ENCODE results near the gene UROC1. TPM values are rescaled to one million over a fixed set of nuclear protein-coding genes. Genes with fewer than 3 reads are reported as not detected.
A peak's percentile ranks its signal among the peaks of the same experiment; 100 is the strongest.

Gene UROC1
- polyA plus RNA-seq, 10 donors = 0.07 TPM; not detected in 9

GRCh38 chr3:126480861-126481260, 36.7 kb downstream of the UROC1 start:
- DNase-seq = peak in 1 of 3 donors; percentile 59

DNA sequence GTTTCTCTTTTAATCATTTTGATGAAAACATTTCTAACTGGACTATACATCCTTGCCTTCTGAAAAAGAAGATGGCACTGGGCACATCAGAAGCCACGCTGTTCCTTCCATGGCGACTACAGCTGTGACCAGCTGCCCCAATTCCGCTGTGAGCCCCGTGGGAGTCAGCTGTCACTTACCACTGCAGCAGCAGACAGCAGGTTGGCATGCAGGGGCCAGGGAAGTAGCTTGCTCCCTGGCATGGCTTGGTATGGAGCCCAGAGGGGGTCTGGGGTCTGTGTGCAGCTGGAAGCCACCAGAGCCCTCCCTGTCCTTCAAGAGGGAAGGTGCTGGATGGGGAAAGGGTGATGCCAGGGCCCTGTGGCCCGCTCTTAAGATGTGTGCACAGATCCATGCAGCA, 37.4 kb downstream of the UROC1 start:
- peak in 1 of 3 donors; percentile 44 for DNase-seq

DNA sequence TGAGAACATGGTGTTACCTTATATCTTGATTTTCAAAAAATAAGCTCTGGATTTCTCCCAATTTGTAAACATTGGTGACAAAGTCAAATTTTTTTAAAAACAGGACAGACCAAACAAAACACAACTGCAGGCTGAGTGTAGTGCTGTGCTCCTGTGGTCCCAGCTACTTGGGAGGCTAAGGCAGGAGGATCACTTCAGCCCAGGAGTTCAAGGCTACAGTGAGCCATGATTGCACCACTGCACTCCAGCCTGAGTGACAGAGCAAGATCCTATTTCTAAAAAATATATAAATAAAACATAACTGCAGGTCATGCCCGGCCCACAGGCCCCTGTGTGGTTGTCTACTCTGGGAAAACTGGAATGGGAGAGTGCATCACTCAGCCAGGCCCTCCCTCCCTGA, 37.9 kb downstream of the UROC1 start:
- DNase-seq = no peak

GRCh38 chr3:126478581-126479310, 38.8 kb downstream of the UROC1 start:
- DNase-seq = no peak

DNA sequence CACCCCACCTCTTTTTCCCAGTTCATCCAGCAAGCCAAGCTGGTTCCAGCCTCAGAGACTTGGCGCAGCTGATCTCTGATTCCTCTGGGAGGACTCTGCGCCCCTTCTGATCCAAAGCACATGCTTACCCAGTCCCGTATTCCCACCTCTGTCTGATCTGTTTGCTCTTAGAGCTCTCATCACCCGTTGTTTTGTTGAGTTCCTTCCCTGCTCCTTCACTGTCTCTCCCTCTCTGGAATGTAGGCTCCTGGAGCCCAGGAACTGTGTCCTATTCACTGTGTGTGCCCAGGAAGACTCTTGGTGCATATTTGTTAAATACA, 40.6 kb downstream of the UROC1 start:
- DNase-seq = no peak

GRCh38 chr3:126476166-126477060, 41.2 kb downstream of the UROC1 start:
- peak in 2 of 3 donors; percentile 49 to 78 for DNase-seq

- peak; percentile 95 to 97 (median 97) for DNase-seq
Observed at GRCh38 chr3:126475413-126476114, 42.0 kb downstream of the UROC1 start, which contains the start of gene ZXDC. ZXDC (minus strand) TSS chr3:126475891; CDS start chr3:126475865, 26 bp downstream.

- peak in 1 of 3 donors; percentile 76 for DNase-seq
Observed at GRCh38 chr3:126474498-126475412, 42.8 kb downstream of the UROC1 start.

- DNase-seq = no peak
Observed at GRCh38 chr3:126473292-126474168, 44.0 kb downstream of the UROC1 start.

GRCh38 chr3:126472277-126473006, 45.1 kb downstream of the UROC1 start:
- DNase-seq = peak in 2 of 3 donors; percentile 40 to 58

- no peak for DNase-seq
Observed at GRCh38 chr3:126469479-126469878, 48.1 kb downstream of the UROC1 start.

DNA sequence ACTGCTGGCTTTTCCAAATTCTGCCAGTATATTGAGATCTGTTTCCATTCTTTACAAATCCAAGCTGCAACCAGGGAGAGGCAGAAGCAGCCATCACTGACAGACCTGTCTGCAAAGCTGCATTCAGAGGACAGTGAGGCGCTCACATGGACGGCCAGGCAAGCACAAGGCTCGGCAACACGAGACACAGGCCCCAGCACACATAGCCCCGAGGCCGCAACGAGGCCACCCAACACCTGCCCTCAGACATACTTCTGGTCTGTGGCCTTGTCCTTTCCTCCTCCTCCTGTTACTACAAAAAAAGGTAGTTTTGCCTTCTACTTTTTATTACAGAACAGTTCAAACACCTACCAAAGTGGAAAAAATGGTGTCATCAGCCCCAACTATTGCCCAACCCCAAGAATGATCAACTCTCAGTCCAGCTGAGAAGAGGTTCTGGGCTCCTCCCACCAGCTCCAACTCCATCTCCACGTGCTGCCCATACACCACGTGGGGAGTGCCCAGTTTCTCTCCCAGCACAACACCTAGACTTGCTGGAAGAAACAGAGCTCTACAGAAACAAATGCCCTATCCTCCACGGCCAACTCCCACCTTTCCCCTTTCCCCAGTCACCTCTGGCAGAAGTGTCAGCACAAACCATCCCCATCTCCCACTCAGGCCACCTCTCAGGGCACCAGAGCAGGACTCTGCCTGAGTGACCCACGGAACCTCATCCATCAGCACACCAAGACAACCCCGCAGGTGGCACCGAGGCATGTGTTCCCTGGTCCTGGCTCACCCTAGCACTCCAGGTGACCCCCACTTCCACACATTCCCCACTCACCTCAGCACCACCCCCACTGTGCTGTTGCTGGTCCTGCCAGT, 49.3 kb downstream of the UROC1 start:
- DNase-seq = no peak

- no peak for DNase-seq
Observed at GRCh38 chr3:126467611-126467955, 50.0 kb downstream of the UROC1 start.

DNA sequence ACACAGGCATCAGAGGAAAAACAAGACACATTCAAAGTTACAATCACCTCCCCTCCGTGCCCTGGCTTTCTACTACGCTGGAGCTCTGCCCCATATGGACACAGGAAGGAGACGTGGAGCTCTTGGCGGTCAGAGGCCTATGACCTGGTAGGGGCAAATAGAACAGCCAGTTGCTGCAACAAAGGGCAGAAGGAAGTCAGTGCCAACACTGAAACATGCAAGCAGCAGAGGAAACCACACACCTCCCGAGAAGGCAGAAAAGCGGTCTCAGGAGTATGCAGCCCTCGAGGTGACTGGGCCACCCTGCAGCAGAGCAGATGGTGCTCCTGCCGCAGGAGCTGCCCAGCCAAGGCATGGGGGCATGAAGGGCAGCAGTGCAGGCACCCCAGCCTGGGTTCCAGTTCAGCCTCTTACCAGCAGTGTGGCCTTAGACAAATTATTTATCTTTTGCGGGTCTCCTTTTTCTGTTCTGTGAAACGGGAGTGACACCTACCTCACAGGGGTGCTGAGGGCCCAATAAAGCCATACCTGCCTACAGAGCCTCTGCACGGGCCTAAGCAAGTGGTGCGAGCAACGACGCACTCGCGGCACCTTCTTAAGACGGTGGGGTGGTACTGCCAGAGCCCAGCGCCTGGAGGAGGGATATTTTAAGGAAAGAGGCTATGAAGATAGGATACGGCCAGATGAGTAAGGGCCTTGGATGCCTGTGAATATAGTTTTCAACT, 50.5 kb downstream of the UROC1 start:
- no peak for DNase-seq

- DNase-seq = no peak
Observed at GRCh38 chr3:126465928-126466544, 51.5 kb downstream of the UROC1 start.

- no peak for DNase-seq
Observed at GRCh38 chr3:126464997-126465396, 52.6 kb downstream of the UROC1 start.

DNA sequence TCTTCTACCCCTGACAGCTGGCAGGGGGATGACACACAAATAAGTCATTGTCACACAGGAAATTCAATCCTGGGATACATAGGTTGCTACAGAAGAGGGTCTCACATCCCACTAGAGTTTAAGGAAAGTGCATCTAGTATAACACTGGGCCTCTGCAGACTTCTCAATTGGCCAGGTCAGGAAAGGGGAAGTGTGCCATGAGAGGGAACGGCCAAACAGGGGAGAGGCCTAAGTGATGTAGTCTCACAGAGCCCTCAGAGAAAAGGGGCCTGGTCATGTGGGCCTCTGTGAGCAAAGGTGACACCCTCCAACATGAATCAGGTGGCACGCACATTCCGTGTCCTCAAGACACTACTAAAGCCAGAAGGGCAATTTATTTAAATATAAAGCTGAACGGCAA, 53.1 kb downstream of the UROC1 start:
- DNase-seq = no peak
